Peyer's patch (tissue), 4 donors: Measurements from ENCODE around the gene TTC36. TPM values are rescaled to one million over a fixed set of nuclear protein-coding genes. Genes with fewer than 3 reads are reported as not detected.

Experiments used
- DNase-seq, 3 donors: peaks; one replicate each; pipeline ENCODE4 v3.0.0-alpha.2; 2017 to 2019
- H3K27ac ChIP-seq, 4 donors: fragments of 200-600 bp; sonication (generic); one replicate each; pipeline ENCODE4 v1.5.1; 2016 to 2019
- H3K27me3 ChIP-seq, 2 donors: fragments of 200-600 bp; sonication (generic); one replicate each; pipeline ENCODE4 v1.5.1; 2019
- H3K36me3 ChIP-seq, 3 donors: fragments of 200-600 bp; sonication (generic); one replicate each; pipeline ENCODE4 v1.5.1; 2016 to 2019
- H3K4me1 ChIP-seq, 4 donors: fragments of 200-600 bp; sonication (generic); one replicate each; pipeline ENCODE4 v1.5.1; 2016 to 2019
- H3K4me3 ChIP-seq, 4 donors: fragments of 200-600 bp; sonication (generic); 1 replicate in 3 of 4; 2 replicates in 1 of 4; pipeline ENCODE4 v1.5.1; 2016 to 2019; ENCODE audit warnings: mild to moderate bottlenecking in 1 of 4
- H3K9me3 ChIP-seq, 4 donors: fragments of 200-600 bp; sonication (generic); one replicate each; pipeline ENCODE4 v1.5.1; 2016 to 2019; ENCODE audit warnings: mild to moderate bottlenecking in 1 of 4
- POLR2A ChIP-seq, 2 donors: fragments of 450-650 bp; IDR thresholded peaks; one replicate each; pipeline ENCODE4 v1.5.1; 2017; ENCODE audit warnings: antibody characterized with exemption in 2 of 2, mild to moderate bottlenecking in 2 of 2, moderate library complexity in 2 of 2
- total RNA-seq, 4 donors: library from RNA; depleted of rRNA; stranded (reverse); fragments of >200 nt; gene quantifications; one replicate each; pipeline ENCODE4 v1.1.0, GENCODE V29; 2016
- TF ChIP-seq, protein P1 (sequence below), 6 experiments: fragments of 450-650 bp in 4 of 6; fragments of 200-600 bp in 2 of 6; sonication (generic) in 1 of 6; IDR thresholded peaks; one replicate each; pipeline ENCODE4 v1.5.1; 2017 to 2019; ENCODE audit warnings: antibody characterized with exemption in 6 of 6, mild to moderate bottlenecking in 3 of 6, moderate library complexity in 1 of 6

Gene TTC36
- total RNA-seq, 4 donors from 2014 or later: 5.8 to 68.4 (median 37.5) TPM

DNA sequence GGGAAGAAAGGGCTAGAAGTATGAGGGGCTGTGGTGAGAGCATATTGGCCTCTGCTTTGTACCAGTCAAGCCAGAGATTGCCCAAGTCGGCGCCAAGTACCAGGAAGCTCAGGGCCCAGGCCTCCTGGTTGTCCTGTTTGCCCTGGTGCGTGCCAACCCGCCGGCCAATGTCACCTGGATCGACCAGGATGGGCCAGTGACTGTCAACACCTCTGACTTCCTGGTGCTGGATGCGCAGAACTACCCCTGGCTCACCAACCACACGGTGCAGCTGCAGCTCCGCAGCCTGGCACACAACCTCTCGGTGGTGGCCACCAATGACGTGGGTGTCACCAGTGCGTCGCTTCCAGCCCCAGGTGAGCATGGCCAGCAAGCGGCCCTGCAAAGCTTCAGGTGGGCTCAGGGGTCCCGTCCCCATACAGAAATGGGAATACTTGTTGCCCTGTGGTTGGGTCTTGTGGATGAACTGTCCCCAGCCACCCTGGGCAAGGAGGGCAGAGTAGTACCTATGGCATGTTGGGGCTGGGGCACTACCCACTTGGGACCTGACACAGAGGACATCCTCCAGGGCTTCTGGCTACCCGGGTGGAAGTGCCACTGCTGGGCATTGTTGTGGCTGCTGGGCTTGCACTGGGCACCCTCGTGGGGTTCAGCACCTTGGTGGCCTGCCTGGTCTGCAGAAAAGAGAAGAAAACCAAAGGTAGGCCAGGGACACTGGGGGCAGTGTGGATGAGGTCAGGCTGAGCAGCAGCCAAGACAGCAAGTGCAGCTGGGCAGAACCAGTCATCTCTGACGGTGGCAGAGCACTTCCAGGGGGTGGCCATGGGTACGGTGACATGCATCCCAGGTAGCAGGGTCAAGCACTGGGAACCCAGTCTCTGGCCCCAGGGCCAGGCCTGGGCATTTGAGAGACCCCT is 5.8 kb downstream of the TTC36 start:
- Histone ChIP-seq H3K4me3 (peak overlapping the region in 2 of 4 donors; percentile 78 to 95), H3K36me3 (peaks cover 0 to 9% (median 0%) of the 10 kb centered on the region in 3 donors), H3K4me1 (peaks cover 0 to 37% (median 6%) of the 10 kb centered on the region in 4 donors), H3K27ac (peak overlapping the region in 3 of 4 donors; percentile 83 to 97 (median 83)), H3K9me3 (no peaks in the 10 kb centered on the region), H3K27me3 (no peaks in the 10 kb centered on the region)
- DNase-seq: no peak
- TF ChIP-seq, protein P1, sequence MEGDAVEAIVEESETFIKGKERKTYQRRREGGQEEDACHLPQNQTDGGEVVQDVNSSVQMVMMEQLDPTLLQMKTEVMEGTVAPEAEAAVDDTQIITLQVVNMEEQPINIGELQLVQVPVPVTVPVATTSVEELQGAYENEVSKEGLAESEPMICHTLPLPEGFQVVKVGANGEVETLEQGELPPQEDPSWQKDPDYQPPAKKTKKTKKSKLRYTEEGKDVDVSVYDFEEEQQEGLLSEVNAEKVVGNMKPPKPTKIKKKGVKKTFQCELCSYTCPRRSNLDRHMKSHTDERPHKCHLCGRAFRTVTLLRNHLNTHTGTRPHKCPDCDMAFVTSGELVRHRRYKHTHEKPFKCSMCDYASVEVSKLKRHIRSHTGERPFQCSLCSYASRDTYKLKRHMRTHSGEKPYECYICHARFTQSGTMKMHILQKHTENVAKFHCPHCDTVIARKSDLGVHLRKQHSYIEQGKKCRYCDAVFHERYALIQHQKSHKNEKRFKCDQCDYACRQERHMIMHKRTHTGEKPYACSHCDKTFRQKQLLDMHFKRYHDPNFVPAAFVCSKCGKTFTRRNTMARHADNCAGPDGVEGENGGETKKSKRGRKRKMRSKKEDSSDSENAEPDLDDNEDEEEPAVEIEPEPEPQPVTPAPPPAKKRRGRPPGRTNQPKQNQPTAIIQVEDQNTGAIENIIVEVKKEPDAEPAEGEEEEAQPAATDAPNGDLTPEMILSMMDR (IDR thresholded peaks at IDR 0.05): no peak
- no peak for TF ChIP-seq POLR2A (IDR thresholded peaks at IDR 0.05)

DNA sequence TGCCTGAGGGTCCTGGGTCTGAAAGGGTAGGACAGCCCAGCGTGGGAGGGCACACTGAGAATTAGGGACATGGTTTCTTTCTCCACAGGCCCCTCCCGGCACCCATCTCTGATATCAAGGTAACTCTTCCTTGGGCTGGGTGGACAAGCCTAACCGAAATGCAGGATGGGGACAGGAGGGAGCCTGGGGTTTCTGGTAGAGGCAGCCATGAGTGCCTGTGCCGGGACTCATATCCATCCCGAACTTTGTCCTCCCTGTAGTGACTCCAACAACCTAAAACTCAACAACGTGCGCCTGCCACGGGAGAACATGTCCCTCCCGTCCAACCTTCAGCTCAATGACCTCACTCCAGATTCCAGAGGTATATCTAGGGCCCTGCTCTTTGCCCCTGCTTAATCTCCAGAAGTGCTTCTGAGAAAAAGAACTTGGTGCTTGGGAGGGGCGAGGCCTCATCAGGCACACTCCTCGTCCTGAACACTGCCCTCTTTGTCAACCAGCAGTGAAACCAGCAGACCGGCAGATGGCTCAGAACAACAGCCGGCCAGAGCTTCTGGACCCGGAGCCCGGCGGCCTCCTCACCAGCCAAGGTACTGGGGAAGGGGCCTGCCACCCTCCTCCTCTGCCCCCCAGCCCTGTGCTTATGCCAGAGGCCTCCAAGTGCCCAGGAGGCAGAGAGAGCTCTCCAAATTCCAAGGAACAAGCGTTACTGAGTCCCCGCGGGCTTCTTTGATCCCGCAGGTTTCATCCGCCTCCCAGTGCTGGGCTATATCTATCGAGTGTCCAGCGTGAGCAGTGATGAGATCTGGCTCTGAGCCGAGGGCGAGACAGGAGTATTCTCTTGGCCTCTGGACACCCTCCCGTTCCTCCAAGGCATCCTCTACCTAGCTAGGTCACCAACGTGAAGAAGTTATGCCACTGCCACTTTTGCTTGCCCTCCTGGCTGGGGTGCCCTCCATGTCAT is 6.8 kb downstream of the TTC36 start:
- peak; percentile 72 to 78 for TF ChIP-seq POLR2A (IDR thresholded peaks at IDR 0.05)
- TF ChIP-seq, protein P1 (IDR thresholded peaks at IDR 0.05): peak in 3 of 6 experiments; percentile 34 to 44 (median 38)
- Histone ChIP-seq H3K36me3 (peaks cover 0 to 9% (median 0%) of the 10 kb centered on the region in 3 donors), H3K4me1 (peaks cover 0 to 29% (median 6%) of the 10 kb centered on the region in 4 donors), H3K4me3 (peak overlapping the region in 2 of 4 donors; percentile 39 to 52), H3K27ac (peak overlapping the region in 3 of 4 donors; percentile 83 to 97 (median 83)), H3K27me3 (no peaks in the 10 kb centered on the region), H3K9me3 (no peaks in the 10 kb centered on the region)
- DNase-seq: peak in 2 of 3 donors; percentile 84 to 87

DNA sequence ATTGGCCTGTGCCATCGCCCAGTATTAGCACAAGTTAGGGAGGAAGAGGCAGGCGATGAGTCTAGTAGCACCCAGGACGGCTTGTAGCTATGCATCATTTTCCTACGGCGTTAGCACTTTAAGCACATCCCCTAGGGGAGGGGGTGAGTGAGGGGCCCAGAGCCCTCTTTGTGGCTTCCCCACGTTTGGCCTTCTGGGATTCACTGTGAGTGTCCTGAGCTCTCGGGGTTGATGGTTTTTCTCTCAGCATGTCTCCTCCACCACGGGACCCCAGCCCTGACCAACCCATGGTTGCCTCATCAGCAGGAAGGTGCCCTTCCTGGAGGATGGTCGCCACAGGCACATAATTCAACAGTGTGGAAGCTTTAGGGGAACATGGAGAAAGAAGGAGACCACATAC is 8.0 kb downstream of the TTC36 start:
- H3K4me3 ChIP-seq: peak overlapping the region in 2 of 4 donors; percentile 39 to 52
- H3K27ac ChIP-seq: peak overlapping the region in 1 of 4 donors; percentile 97
- no peaks in the 10 kb centered on the region for H3K9me3 ChIP-seq
- DNase-seq: no peak
- peaks cover 0 to 16% (median under 1%) of the 10 kb centered on the region in 4 donors for H3K4me1 ChIP-seq
- H3K27me3 ChIP-seq: no peaks in the 10 kb centered on the region
- TF ChIP-seq POLR2A (IDR thresholded peaks at IDR 0.05): no peak
- TF ChIP-seq, protein P1 (IDR thresholded peaks at IDR 0.05): no peak
- peaks cover 0 to 9% (median 0%) of the 10 kb centered on the region in 3 donors for H3K36me3 ChIP-seq

DNA sequence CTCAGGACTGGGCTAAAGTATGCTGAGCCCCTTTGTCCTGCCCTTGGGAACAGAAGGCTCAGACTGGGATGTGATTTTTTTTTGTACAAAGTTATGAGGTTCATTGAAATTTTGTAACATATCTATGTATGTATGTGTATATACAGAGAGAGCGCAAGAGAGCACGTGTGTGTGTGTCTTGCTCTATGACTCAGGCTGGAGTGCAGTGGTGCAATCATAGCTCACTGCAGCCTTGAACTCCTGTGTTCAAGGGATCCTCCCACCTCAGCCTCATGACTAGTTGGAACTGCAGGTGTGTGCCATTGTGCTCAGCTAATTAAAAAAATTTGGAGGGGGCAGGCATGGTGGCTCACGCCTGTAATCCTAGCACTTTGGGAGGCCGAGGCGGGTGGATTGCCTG is 9.5 kb downstream of the TTC36 start:
- Histone ChIP-seq H3K27ac (peak overlapping the region in 1 of 4 donors; percentile 16), H3K4me3 (no peak overlapping the region), H3K36me3 (peaks cover 0 to 9% (median 0%) of the 10 kb centered on the region in 3 donors), H3K9me3 (no peaks in the 10 kb centered on the region), H3K4me1 (peaks cover 0 to 16% (median 0%) of the 10 kb centered on the region in 4 donors), H3K27me3 (no peaks in the 10 kb centered on the region)
- peak in 1 of 3 donors; percentile 67 for DNase-seq
- no peak for TF ChIP-seq POLR2A (IDR thresholded peaks at IDR 0.05)
- TF ChIP-seq, protein P1 (IDR thresholded peaks at IDR 0.05): no peak

DNA sequence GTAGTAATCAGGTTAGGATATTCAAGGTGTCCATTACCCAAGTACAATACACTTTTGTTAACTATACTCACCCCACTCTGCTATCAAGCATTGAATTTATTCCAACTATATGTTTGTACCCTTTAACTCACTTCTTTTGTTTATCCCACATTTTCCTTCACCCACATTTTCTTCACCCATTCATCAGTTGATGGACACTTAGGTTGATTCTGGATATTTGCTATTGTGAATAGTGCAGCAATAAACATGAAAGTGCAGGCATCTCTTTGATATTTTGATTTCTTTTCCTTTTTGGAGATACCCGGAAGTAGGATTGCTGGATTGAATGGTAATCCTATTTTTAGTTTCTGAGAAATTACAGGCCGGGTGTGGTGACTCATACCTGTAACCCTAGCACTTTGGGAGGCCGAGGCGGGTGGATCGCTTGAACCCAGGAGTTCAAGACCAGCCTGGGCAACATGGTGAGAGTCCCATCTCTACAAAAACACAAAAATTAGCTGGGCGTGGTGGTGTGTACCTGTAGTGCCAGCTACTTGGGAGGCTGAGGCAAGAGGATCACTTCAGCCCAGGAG is 10.2 kb downstream of the TTC36 start:
- Histone ChIP-seq H3K9me3 (no peaks in the 10 kb centered on the region), H3K4me3 (no peak overlapping the region), H3K36me3 (peaks cover 0 to 9% (median 0%) of the 10 kb centered on the region in 3 donors), H3K27me3 (no peaks in the 10 kb centered on the region), H3K4me1 (peaks cover 0 to 13% (median 0%) of the 10 kb centered on the region in 4 donors), H3K27ac (peak overlapping the region in 1 of 4 donors; percentile 16)
- no peak for DNase-seq
- TF ChIP-seq, protein P1 (IDR thresholded peaks at IDR 0.05): no peak
- no peak for TF ChIP-seq POLR2A (IDR thresholded peaks at IDR 0.05)
